Measurements from ENCODE around the gene ANKRD55. TPM values are rescaled to one million over a fixed set of nuclear protein-coding genes. Genes with fewer than 3 reads are reported as not detected.
"Not testable (repeated sequence)": the region's sequence is repeated elsewhere in the genome, so short reads cannot be mapped to it uniquely, and the experiment has no call there.

Gene ANKRD55
- total RNA-seq, 2 donors from 2014 or later: 0.14 to 0.79 TPM

- DNase-seq (ENCODE audit: low spot score): no peak
- intact Hi-C loops (cut with DNase I): no loop called here
Measured at GRCh38 chr5:56097055-56097454, 136.1 kb downstream of the ANKRD55 start.

- no peak for DNase-seq (ENCODE audit: low spot score)
- intact Hi-C loops (cut with DNase I): no loop called here
Measured at GRCh38 chr5:56095579-56096102, 137.5 kb downstream of the ANKRD55 start.

- intact Hi-C loops (cut with DNase I): no loop called here
- no peak for DNase-seq (ENCODE audit: low spot score)
Measured at GRCh38 chr5:56094579-56095361, 138.4 kb downstream of the ANKRD55 start.

- intact Hi-C loops (cut with DNase I): no loop called here
- DNase-seq (ENCODE audit: low spot score): no peak
Measured at GRCh38 chr5:56093970-56094369, 139.2 kb downstream of the ANKRD55 start.

- intact Hi-C loops (cut with DNase I): no loop called here
- no peak for DNase-seq (ENCODE audit: low spot score)
Measured at GRCh38 chr5:56092115-56092514, 141.0 kb downstream of the ANKRD55 start.

- no peak for DNase-seq (ENCODE audit: low spot score)
- intact Hi-C loops (cut with DNase I): no loop called here
Measured at GRCh38 chr5:56091664-56092063, 141.5 kb downstream of the ANKRD55 start.

- DNase-seq (ENCODE audit: low spot score): no peak
- intact Hi-C loops (cut with DNase I): no loop called here
Measured at GRCh38 chr5:56090793-56091460, 142.2 kb downstream of the ANKRD55 start.

- no peak for DNase-seq (ENCODE audit: low spot score)
- intact Hi-C loops (cut with DNase I): no loop called here
Measured at GRCh38 chr5:56088967-56089829, 143.9 kb downstream of the ANKRD55 start.

- DNase-seq (ENCODE audit: low spot score): no peak
- intact Hi-C loops (cut with DNase I): no loop called here
Measured at GRCh38 chr5:56088431-56088949, 144.6 kb downstream of the ANKRD55 start.

GRCh38 chr5:56085193-56085592 is 147.9 kb downstream of the ANKRD55 start:
- intact Hi-C loops (cut with DNase I): no loop called here
- DNase-seq (ENCODE audit: low spot score): no peak

GRCh38 chr5:56083286-56083854 is 149.8 kb downstream of the ANKRD55 start:
- DNase-seq (ENCODE audit: low spot score): no peak
- intact Hi-C loops (cut with DNase I): no loop called here

- DNase-seq (ENCODE audit: low spot score); intact Hi-C loops (cut with DNase I): not testable (repeated sequence)
Measured at GRCh38 chr5:56081053-56081642, 152.0 kb downstream of the ANKRD55 start.

- intact Hi-C loops (cut with DNase I): no loop called here
- no peak for DNase-seq (ENCODE audit: low spot score)
Measured at GRCh38 chr5:56080375-56081052, 152.6 kb downstream of the ANKRD55 start.

GRCh38 chr5:56079157-56079500 is 154.0 kb downstream of the ANKRD55 start:
- intact Hi-C loops (cut with DNase I); DNase-seq (ENCODE audit: low spot score): not testable (repeated sequence)

GRCh38 chr5:56078278-56079156 is 154.6 kb downstream of the ANKRD55 start:
- DNase-seq (ENCODE audit: low spot score): no peak
- intact Hi-C loops (cut with DNase I): no loop called here

- DNase-seq (ENCODE audit: low spot score): no peak
- intact Hi-C loops (cut with DNase I): no loop called here
Measured at GRCh38 chr5:56077796-56078233, 155.3 kb downstream of the ANKRD55 start.

GRCh38 chr5:56076486-56076885 is 156.6 kb downstream of the ANKRD55 start:
- intact Hi-C loops (cut with DNase I): no loop called here
- no peak for DNase-seq (ENCODE audit: low spot score)

All from posterior vena cava (tissue), 2 donors.